Measurements from ENCODE around the gene OR7G1.

OR7G1 gene

DNA sequence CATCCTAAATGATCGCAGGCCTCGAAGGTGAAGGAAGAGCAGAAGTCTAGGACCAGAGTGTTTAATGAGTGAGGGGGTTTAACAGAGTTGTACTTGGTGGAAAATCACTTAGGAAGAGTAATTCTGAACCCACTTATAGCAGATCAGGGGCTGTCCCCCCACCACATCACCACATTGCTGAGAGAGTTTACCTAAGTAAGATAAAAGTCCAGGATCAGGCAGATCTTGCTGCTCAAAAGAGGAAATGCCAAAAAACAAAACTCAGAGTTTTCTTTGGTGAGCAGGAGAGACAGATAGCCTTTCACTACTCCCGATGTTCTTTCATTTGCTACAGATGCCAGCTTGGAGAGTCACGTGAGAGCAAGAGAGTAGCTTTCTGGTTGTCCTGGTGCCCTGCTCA, 40.0 kb upstream of the OR7G1 start:
- no peak overlapping the region for H3K27ac ChIP-seq (ENCODE audit: poor library complexity, severe bottlenecking)
- H3K36me3 ChIP-seq (ENCODE audit: low read depth), result peaks cover 91% of the 10 kb centered on the region
- no peak overlapping the region for H3K4me3 ChIP-seq (ENCODE audit: severe bottlenecking)
- no peaks in the 10 kb centered on the region for H3K4me1 ChIP-seq (ENCODE audit: insufficient read depth, poor library complexity, severe bottlenecking)
- no peaks in the 10 kb centered on the region for H3K27me3 ChIP-seq (ENCODE audit: insufficient read depth, poor library complexity, severe bottlenecking)
- H3K9me3 ChIP-seq (ENCODE audit: severe bottlenecking), result peaks cover 20% of the 10 kb centered on the region
- DNase-seq (ENCODE audit: low spot score), result no peak
- ATAC-seq (ENCODE audit: low read depth), result no peak
- no peak for TF ChIP-seq CTCF (IDR thresholded peaks at IDR 0.05; ENCODE audit: poor library complexity, severe bottlenecking)

- TF ChIP-seq CTCF (IDR thresholded peaks at IDR 0.05; ENCODE audit: poor library complexity, severe bottlenecking), result no peak
- no peak overlapping the region for H3K27ac ChIP-seq (ENCODE audit: poor library complexity, severe bottlenecking)
- H3K4me1 ChIP-seq (ENCODE audit: insufficient read depth, poor library complexity, severe bottlenecking), result no peaks in the 10 kb centered on the region
- peaks cover 72% of the 10 kb centered on the region for H3K36me3 ChIP-seq (ENCODE audit: low read depth)
- peaks cover 23% of the 10 kb centered on the region for H3K9me3 ChIP-seq (ENCODE audit: severe bottlenecking)
- no peak overlapping the region for H3K4me3 ChIP-seq (ENCODE audit: severe bottlenecking)
- ATAC-seq (ENCODE audit: low read depth) (no peak), DNase-seq (ENCODE audit: low spot score) (no peak)
- no peaks in the 10 kb centered on the region for H3K27me3 ChIP-seq (ENCODE audit: insufficient read depth, poor library complexity, severe bottlenecking)
Measured at GRCh38 chr19:9151367-9151766, 35.8 kb upstream of the OR7G1 start.

- ATAC-seq (ENCODE audit: low read depth) (no peak), DNase-seq (ENCODE audit: low spot score) (no peak)
- Histone ChIP-seq H3K36me3 (ENCODE audit: low read depth) (peaks cover 70% of the 10 kb centered on the region), H3K9me3 (ENCODE audit: severe bottlenecking) (peaks cover 23% of the 10 kb centered on the region), H3K27ac (ENCODE audit: poor library complexity, severe bottlenecking) (no peak overlapping the region), H3K27me3 (ENCODE audit: insufficient read depth, poor library complexity, severe bottlenecking) (no peaks in the 10 kb centered on the region), H3K4me1 (ENCODE audit: insufficient read depth, poor library complexity, severe bottlenecking) (no peaks in the 10 kb centered on the region), H3K4me3 (ENCODE audit: severe bottlenecking) (no peak overlapping the region)
- no peak for TF ChIP-seq CTCF (IDR thresholded peaks at IDR 0.05; ENCODE audit: poor library complexity, severe bottlenecking)
Measured at GRCh38 chr19:9150650-9151049, 35.1 kb upstream of the OR7G1 start.

- DNase-seq (ENCODE audit: low spot score) (no peak), ATAC-seq (ENCODE audit: low read depth) (peak; percentile 51; the same call in 1 of the 3 replicates)
- Histone ChIP-seq H3K36me3 (ENCODE audit: low read depth) (peaks cover 70% of the 10 kb centered on the region), H3K4me1 (ENCODE audit: insufficient read depth, poor library complexity, severe bottlenecking) (no peaks in the 10 kb centered on the region), H3K4me3 (ENCODE audit: severe bottlenecking) (no peak overlapping the region), H3K27me3 (ENCODE audit: insufficient read depth, poor library complexity, severe bottlenecking) (no peaks in the 10 kb centered on the region), H3K27ac (ENCODE audit: poor library complexity, severe bottlenecking) (no peak overlapping the region), H3K9me3 (ENCODE audit: severe bottlenecking) (peaks cover 23% of the 10 kb centered on the region)
- no peak for TF ChIP-seq CTCF (IDR thresholded peaks at IDR 0.05; ENCODE audit: poor library complexity, severe bottlenecking)
Measured at GRCh38 chr19:9149997-9150396, 34.4 kb upstream of the OR7G1 start.

DNA sequence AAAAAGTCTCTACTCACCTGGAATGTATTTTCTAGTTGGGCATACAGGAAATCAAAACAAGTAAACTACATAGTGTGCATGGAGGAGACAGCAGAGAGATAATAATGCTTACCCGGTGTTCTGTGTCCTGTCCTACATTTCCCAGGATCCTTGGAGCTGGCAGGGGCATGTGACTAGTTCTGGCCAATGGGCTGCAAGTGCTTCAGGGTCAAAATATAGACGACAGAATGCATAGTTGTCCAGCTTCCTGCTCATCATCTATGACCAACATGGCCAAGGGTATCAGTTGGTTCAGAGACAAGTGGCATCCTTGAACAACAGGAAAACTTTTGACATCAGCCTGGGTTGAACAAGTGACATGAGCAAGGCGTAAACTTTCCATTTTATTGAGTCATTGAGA, 33.1 kb upstream of the OR7G1 start:
- ATAC-seq (ENCODE audit: low read depth) (no peak), DNase-seq (ENCODE audit: low spot score) (no peak)
- no peak overlapping the region for H3K4me3 ChIP-seq (ENCODE audit: severe bottlenecking)
- no peak overlapping the region for H3K27ac ChIP-seq (ENCODE audit: poor library complexity, severe bottlenecking)
- H3K4me1 ChIP-seq (ENCODE audit: insufficient read depth, poor library complexity, severe bottlenecking), result no peaks in the 10 kb centered on the region
- peaks cover 32% of the 10 kb centered on the region for H3K9me3 ChIP-seq (ENCODE audit: severe bottlenecking)
- peaks cover 69% of the 10 kb centered on the region for H3K36me3 ChIP-seq (ENCODE audit: low read depth)
- H3K27me3 ChIP-seq (ENCODE audit: insufficient read depth, poor library complexity, severe bottlenecking), result no peaks in the 10 kb centered on the region
- TF ChIP-seq CTCF (IDR thresholded peaks at IDR 0.05; ENCODE audit: poor library complexity, severe bottlenecking), result no peak
